Stimulated activated CD4-positive, alpha-beta T cell treated with anti-CD3 and anti-CD28 coated beads, TNF-alpha, amount 100 ng/mL, for 48 hours (primary cell): ENCODE measurements around the gene COL4A6.

Experiments
- DNase-seq, 3 donors: peaks; one replicate each; pipeline ENCODE4 v3.0.0-alpha.2; 2020; ENCODE audit warnings: low read depth in 3 of 3

Gene COL4A6

GRCh38 chrX:108331126-108331909 lies 106.9 kb downstream of the COL4A6 start:
- no peak for DNase-seq

- no peak for DNase-seq
Observed at GRCh38 chrX:108323751-108324150, 114.5 kb downstream of the COL4A6 start.

- no peak for DNase-seq
Observed at GRCh38 chrX:108322234-108322633, 116.0 kb downstream of the COL4A6 start.

DNA sequence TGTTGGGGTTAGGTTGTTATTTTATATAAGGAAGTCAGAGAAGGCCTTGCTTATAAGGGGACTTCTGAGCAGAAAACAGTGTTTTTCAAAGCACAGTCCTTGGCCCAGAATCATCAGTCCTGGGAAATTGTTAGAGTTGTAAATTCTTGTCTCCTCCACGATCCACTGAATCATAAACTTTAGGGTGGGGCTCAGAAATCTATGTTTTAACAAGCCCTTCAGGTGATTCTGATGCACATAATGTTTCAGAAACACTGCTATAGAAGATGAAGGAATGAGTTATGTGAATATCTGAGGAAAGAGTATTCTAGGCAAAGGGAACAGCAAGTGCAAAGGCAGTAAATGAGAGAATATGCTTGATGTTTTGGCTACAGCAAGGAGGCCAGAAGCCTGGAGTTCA lies 121.8 kb downstream of the COL4A6 start:
- no peak for DNase-seq

GRCh38 chrX:108313669-108314068 lies 124.6 kb downstream of the COL4A6 start:
- DNase-seq = no peak

DNA sequence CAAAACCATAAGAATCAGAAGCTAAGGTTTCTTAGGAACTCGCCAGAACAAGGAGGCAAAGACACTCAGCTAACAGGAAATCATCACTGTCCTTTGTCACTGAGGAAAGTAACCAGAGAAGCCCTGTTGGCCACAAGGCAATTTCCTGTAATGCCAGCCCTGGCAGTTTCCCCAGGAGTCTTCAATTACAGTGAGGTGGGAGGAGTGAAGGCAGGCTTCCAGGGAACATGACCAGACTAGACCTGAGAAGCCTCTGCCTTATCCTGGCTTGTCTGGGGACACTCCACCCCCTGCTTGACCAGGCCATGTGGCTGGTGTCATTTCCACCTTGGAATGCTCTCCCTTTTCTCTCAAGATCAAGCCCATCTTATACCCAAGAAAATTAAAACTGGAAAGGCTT lies 125.3 kb downstream of the COL4A6 start:
- DNase-seq = no peak

- no peak for DNase-seq
Observed at GRCh38 chrX:108312011-108312410, 126.2 kb downstream of the COL4A6 start.

- no peak for DNase-seq
Observed at GRCh38 chrX:108310506-108310905, 127.7 kb downstream of the COL4A6 start.

DNA sequence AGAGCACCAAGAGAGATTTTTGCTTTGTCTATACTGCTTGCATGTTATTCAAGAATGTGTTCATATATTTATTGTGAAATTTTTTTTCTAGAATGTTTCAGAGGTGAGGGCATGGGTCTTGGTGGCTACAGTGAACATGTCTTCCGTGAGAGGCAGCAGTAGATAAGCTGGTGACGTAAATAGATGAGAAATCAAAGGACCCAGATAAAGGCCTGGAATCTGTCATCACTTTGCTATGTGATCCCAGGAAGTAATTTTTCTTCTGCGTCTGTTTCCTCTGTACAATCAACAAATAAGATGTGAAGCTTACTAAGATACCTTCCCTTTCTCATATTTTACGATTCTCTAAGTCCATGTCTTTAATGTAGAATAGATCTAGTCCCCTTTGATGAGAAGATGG lies 129.1 kb downstream of the COL4A6 start:
- no peak for DNase-seq

GRCh38 chrX:108307132-108308085 lies 130.8 kb downstream of the COL4A6 start:
- no peak for DNase-seq

GRCh38 chrX:108306086-108306485 lies 132.1 kb downstream of the COL4A6 start:
- DNase-seq = no peak

DNA sequence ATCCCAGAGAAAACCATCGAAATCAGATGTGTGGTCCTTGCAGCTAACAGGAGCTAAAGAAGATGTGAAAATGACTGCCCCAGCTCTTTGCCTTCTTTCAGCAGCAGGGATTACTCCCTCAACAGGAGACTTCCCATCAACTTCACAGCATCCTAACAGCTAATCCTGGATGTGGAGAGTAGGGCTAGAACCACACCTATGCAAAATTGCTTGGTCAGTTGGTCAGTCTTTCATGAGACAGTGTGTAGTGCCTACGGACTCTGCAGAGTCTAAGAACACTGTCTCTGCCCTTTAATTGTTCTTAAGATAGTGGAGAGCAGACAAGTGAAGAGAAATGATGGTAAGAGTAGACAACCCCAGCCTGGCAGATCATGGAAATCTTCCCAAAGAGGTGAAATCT lies 133.5 kb downstream of the COL4A6 start:
- DNase-seq = no peak

DNA sequence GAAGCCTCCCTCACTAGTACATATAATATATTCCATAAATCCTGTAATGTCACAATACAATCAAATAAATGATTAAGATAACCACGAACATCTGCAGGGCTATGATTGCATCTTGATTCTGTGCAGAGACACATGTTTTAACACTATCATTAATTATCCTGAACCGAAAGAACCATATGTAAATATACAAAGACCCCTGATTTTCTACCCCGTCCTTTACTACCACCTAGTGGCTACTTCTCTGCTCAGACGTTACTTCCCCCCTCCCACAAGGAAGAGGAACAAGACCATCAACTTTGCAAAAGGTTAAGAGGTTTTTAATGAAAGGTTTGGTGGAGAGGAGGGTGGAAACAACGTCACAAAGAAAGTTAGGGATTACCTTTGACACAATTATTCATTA lies 134.0 kb downstream of the COL4A6 start:
- DNase-seq = no peak

DNA sequence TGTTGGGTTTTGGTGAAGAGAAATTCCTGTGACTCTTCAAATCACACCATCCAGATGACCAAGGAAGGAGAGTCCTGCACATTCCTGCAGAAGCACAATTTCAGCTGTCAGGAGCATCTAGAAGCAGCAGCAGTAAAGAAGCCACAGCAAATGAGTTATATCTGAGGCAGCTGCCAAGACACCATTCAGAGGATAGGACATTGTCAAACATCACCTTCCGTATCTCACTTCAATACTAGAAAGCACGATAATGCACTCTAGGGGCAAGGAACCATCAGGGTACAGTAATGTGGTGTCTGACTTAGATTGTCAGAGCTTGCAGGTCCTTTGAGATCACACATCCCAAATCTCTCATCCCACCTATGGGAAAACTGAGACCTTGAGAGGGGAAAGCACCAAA lies 134.5 kb downstream of the COL4A6 start:
- no peak for DNase-seq

GRCh38 chrX:108299704-108300103 lies 138.5 kb downstream of the COL4A6 start:
- DNase-seq = no peak

- no peak for DNase-seq
Observed at GRCh38 chrX:108299101-108299591, 139.1 kb downstream of the COL4A6 start.

DNA sequence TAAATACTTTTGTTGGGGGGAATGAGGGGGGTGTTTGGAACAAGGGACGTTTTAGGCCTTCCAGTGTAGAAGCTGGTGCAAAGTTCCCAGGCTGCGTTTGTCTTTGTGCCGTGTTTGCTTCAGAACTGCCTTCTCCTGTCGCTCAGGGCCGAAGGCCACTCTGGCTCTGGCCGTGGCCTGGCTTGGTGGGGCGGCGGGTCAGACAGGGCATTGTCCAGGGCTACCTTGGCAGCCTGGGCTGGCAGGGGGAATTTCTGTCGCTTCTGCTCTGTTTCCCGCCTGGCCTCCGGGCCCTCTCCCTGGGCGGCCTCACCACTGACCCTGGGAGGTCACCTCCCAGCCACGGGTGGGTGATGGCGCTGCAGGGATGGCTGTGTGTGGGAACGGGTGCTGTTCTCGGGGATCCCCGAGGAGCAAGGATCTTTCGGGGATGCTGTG lies 140.0 kb downstream of the COL4A6 start:
- no peak for DNase-seq

- DNase-seq = no peak
Observed at GRCh38 chrX:108297290-108297689, 140.9 kb downstream of the COL4A6 start.

DNA sequence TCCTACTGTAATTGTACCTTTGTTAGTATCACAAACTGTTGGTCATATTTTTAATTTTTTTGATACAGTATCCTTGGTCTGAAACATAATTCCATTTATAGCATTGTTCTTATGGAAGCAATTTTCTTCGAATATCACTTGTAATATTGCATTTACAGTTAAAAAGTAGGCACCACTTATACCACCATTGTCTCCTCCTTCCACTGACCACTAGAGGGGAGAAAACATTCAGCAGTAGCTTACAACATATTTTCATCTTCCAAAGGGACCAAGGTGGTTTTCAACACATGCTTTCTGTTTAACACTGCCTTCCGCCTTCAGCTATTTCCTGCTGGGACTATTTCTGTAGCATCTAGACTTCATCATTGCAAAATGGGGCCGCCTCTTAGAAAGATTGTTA lies 146.2 kb downstream of the COL4A6 start:
- no peak for DNase-seq

DNA sequence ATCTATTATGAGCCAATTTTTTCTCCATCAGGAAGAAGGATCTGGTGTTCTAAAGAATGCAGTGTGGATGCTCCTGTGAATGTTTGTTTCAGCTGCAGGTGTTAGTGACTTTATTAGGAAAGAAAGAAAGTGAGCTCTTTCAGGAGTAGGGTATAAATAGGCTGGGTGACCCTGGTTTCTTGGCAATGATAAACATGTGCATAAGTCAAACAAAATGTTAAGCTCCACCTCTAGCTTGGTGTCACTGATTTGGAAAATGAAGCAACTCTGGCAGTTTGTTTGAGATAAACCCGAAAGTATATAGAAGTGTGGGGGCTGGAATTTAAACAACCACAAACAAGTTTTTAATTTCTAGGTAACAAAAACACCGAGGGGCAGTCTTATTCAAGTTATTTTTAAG lies 152.3 kb downstream of the COL4A6 start:
- DNase-seq = no peak

GRCh38 chrX:108285356-108285755 lies 152.9 kb downstream of the COL4A6 start:
- DNase-seq = no peak

DNA sequence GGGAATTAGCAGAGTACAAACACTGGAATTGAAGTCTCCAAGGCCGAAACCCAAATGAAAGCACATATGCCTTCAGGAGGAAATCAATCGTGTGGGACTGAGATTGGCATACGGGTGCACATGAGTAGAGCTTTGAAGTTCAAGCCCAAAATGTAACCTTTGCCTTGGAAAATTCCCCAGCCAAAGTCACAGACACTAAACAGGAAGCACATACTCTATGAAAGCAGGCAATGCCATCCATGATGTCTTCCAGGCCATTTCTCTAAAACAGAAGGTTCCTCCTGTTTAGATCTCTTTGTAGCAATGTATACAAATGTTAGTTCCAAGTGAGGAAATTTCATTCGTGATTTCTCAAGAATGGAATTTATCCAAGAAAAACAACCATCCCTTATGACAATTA lies 162.5 kb downstream of the COL4A6 start:
- no peak for DNase-seq

DNA sequence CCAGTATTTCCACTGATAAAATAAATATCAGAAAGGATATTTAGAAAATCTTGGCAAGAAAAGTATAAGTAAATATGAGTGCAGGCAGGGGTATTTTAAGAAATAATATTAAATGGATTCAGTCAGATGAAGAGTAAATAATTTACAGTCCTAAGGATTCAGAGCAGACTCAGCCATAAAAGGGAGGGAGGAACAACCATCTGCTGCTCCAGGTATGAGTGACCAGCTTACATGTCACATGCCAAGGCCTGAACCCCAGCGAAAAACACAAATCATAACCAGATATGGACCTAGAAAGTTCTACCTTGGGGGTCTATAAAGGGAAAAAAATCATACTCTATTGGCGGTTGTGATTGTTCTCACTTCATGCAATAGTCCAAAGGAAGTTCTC lies 166.8 kb downstream of the COL4A6 start:
- DNase-seq = no peak
